HEK293 (cell line): Measurements from ENCODE around the gene DNAJA1.

Experiments used
- ATF2 ChIP-seq: fragments of 450-650 bp; formaldehyde crosslinking; IDR thresholded peaks from 2 replicates; pipeline ENCODE4 v1.5.1; 2016; ENCODE audit warnings: missing biosample characterization, missing genetic modification characterization, low read depth
- BCL11B ChIP-seq: fragments of 450-650 bp; formaldehyde crosslinking; IDR thresholded peaks from 2 replicates; pipeline ENCODE4 v1.5.1; 2016; ENCODE audit warnings: low read depth, missing biosample characterization, missing genetic modification characterization
- CTCF ChIP-seq: fragments of 450-650 bp; formaldehyde crosslinking; IDR thresholded peaks from 2 replicates; pipeline ENCODE4 v1.5.1; 2016; ENCODE audit warnings: missing biosample characterization, missing genetic modification characterization
- KLF10 ChIP-seq: fragments of 450-650 bp; IDR thresholded peaks from 2 replicates; pipeline ENCODE4 v1.5.1; 2018; ENCODE audit warnings: missing biosample characterization, mild to moderate bottlenecking, missing genetic modification characterization
- ZBTB8A ChIP-seq: fragments of 450-650 bp; formaldehyde crosslinking; IDR thresholded peaks from 2 replicates; pipeline ENCODE4 v1.5.1; 2016; ENCODE audit warnings: missing biosample characterization, missing genetic modification characterization
- ZNF274 ChIP-seq, 2 experiments: fragments of 200-500 bp in 1 of 2; fragments of 450-650 bp in 1 of 2; sonication (Bioruptor generic) in 1 of 2; formaldehyde crosslinking in 1 of 2; IDR thresholded peaks; 2 replicates each; pipeline versions ENCODE4 v1.5.1 to v1.6.1; 2014 to 2016; ENCODE audit warnings: borderline replicate concordance in 1 of 2, inconsistent platforms in 1 of 2, low read length in 1 of 2, missing biosample characterization in 1 of 2, missing genetic modification characterization in 1 of 2
- ZNF311 ChIP-seq: fragments of 450-650 bp; formaldehyde crosslinking; IDR thresholded peaks from 2 replicates; pipeline ENCODE4 v1.5.1; 2017; ENCODE audit warnings: missing biosample characterization, missing genetic modification characterization, borderline replicate concordance
- ZNF704 ChIP-seq: fragments of 450-650 bp; formaldehyde crosslinking; IDR thresholded peaks from 2 replicates; pipeline ENCODE4 v1.5.1; 2016; ENCODE audit warnings: missing biosample characterization, missing genetic modification characterization
- ZSCAN30 ChIP-seq: fragments of 450-650 bp; IDR thresholded peaks from 2 replicates; pipeline ENCODE4 v1.5.1; 2018; ENCODE audit warnings: missing biosample characterization, mild to moderate bottlenecking, missing genetic modification characterization, moderate library complexity
- TF ChIP-seq, protein P1 (sequence below): fragments of 450-650 bp; formaldehyde crosslinking; IDR thresholded peaks from 2 replicates; pipeline ENCODE4 v1.5.1; 2017; ENCODE audit warnings: missing biosample characterization, missing genetic modification characterization
- TF ChIP-seq, protein P2 (sequence below): fragments of 450-650 bp; formaldehyde crosslinking; IDR thresholded peaks from 2 replicates; pipeline ENCODE4 v1.5.1; 2016; ENCODE audit warnings: missing biosample characterization, missing genetic modification characterization
- TF ChIP-seq, protein P3 (sequence below): fragments of 450-650 bp; formaldehyde crosslinking; IDR thresholded peaks from 2 replicates; pipeline ENCODE4 v1.5.1; 2016; ENCODE audit warnings: missing biosample characterization, missing genetic modification characterization
- TF ChIP-seq, protein P4 (sequence below): sonication (generic); formaldehyde crosslinking; IDR thresholded peaks from 2 replicates; pipeline ENCODE4 v1.8.1; 2022; ENCODE audit warnings: mild to moderate bottlenecking, moderate library complexity, missing genetic modification reagents

DNA sequence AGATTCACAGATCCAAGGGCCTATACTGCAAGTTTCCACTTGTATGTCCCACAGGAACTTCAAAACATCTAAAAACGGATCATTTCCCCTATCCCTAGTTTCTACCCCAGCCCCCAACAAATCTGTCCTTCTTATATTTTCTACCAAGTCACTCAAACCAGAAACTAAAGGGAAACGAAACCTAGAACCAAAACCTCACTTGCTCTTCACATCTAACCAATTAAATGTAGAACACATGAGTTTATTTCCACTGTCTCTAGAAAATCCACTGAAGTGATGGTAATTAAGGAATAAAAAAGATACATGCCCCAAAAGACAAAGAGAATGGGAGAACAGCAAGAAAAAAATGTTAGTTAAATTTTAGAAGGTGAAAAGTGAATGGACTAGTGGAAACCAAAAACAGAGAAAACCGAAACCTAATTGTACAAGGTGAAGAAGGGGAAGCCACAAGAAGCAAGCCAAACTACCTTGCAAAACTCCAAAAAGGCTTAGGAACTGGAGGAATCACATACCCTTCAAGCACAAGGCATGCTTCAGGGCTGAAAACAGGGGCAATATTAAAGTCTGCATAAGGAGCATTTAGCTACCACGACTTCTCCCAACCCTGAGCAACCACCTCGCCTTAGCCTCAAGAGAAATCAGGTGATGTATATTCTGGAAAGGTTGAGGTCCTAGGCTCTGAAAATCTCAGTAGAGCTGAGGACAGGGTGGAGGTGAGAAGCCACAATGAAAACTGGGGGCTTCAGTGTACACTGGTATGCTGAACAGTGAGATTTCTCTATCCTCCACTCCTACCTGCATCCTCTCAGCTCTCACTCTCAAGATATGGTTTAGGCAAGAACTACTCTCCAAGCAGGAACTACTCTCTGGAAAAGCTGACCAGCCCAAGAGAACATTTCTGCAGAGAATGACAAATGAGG, 40.3 kb downstream of the DNAJA1 start:
- TF ChIP-seq KLF10 (tag by site-specific recombination) = no peak
- TF ChIP-seq, protein P1, sequence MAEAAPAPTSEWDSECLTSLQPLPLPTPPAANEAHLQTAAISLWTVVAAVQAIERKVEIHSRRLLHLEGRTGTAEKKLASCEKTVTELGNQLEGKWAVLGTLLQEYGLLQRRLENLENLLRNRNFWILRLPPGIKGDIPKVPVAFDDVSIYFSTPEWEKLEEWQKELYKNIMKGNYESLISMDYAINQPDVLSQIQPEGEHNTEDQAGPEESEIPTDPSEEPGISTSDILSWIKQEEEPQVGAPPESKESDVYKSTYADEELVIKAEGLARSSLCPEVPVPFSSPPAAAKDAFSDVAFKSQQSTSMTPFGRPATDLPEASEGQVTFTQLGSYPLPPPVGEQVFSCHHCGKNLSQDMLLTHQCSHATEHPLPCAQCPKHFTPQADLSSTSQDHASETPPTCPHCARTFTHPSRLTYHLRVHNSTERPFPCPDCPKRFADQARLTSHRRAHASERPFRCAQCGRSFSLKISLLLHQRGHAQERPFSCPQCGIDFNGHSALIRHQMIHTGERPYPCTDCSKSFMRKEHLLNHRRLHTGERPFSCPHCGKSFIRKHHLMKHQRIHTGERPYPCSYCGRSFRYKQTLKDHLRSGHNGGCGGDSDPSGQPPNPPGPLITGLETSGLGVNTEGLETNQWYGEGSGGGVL (tag by site-specific recombination) = no peak
- TF ChIP-seq ZNF311 (tag by site-specific recombination) = no peak
- no peak for TF ChIP-seq CTCF (tag by site-specific recombination)
- no peak for TF ChIP-seq ZNF704 (tag by site-specific recombination)
- TF ChIP-seq ATF2 (tag by site-specific recombination) = no peak
- TF ChIP-seq ZBTB8A (tag by site-specific recombination) = no peak
- TF ChIP-seq, protein P2, sequence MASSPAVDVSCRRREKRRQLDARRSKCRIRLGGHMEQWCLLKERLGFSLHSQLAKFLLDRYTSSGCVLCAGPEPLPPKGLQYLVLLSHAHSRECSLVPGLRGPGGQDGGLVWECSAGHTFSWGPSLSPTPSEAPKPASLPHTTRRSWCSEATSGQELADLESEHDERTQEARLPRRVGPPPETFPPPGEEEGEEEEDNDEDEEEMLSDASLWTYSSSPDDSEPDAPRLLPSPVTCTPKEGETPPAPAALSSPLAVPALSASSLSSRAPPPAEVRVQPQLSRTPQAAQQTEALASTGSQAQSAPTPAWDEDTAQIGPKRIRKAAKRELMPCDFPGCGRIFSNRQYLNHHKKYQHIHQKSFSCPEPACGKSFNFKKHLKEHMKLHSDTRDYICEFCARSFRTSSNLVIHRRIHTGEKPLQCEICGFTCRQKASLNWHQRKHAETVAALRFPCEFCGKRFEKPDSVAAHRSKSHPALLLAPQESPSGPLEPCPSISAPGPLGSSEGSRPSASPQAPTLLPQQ = no peak
- no peak for TF ChIP-seq BCL11B (tag by site-specific recombination)
- no peak for TF ChIP-seq ZSCAN30 (tag by site-specific recombination)
- TF ChIP-seq, protein P3, sequence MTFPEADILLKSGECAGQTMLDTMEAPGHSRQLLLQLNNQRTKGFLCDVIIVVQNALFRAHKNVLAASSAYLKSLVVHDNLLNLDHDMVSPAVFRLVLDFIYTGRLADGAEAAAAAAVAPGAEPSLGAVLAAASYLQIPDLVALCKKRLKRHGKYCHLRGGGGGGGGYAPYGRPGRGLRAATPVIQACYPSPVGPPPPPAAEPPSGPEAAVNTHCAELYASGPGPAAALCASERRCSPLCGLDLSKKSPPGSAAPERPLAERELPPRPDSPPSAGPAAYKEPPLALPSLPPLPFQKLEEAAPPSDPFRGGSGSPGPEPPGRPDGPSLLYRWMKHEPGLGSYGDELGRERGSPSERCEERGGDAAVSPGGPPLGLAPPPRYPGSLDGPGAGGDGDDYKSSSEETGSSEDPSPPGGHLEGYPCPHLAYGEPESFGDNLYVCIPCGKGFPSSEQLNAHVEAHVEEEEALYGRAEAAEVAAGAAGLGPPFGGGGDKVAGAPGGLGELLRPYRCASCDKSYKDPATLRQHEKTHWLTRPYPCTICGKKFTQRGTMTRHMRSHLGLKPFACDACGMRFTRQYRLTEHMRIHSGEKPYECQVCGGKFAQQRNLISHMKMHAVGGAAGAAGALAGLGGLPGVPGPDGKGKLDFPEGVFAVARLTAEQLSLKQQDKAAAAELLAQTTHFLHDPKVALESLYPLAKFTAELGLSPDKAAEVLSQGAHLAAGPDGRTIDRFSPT (tag by site-specific recombination) = no peak
- TF ChIP-seq, protein P4, sequence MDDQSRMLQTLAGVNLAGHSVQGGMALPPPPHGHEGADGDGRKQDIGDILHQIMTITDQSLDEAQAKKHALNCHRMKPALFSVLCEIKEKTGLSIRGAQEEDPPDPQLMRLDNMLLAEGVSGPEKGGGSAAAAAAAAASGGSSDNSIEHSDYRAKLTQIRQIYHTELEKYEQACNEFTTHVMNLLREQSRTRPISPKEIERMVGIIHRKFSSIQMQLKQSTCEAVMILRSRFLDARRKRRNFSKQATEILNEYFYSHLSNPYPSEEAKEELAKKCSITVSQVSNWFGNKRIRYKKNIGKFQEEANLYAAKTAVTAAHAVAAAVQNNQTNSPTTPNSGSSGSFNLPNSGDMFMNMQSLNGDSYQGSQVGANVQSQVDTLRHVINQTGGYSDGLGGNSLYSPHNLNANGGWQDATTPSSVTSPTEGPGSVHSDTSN (CRISPR knock-in tag) = no peak
- no peak for TF ChIP-seq ZNF274 (IDR thresholded peaks at IDR 0.05; ENCODE audit: low read length)
- TF ChIP-seq ZNF274 (tag by site-specific recombination; IDR thresholded peaks at IDR 0.05; ENCODE audit: borderline replicate concordance) = no peak
